A673 (cell line): ENCODE data around the gene ACSS1.

Experiments
- EZH2 ChIP-seq: fragments of 200-600 bp; sonication (generic); IDR thresholded peaks from 2 replicates; pipeline ENCODE4 v1.6.1; 2017; ENCODE audit warnings: borderline replicate concordance, low read depth, mild to moderate bottlenecking, mixed read lengths, antibody characterized with exemption, low read length; ENCODE audit not compliant: poor library complexity, severe bottlenecking
- TF ChIP-seq, protein P1 (sequence below): fragments of 300-800, 200-600 bp; sonication (generic); conservative IDR thresholded peaks from 2 replicates; pipeline ENCODE4 v1.5.1; 2017; ENCODE audit warnings: low read depth, mild to moderate bottlenecking, antibody characterized with exemption, low read length, moderate library complexity, mixed read lengths

- TF ChIP-seq, protein P1, sequence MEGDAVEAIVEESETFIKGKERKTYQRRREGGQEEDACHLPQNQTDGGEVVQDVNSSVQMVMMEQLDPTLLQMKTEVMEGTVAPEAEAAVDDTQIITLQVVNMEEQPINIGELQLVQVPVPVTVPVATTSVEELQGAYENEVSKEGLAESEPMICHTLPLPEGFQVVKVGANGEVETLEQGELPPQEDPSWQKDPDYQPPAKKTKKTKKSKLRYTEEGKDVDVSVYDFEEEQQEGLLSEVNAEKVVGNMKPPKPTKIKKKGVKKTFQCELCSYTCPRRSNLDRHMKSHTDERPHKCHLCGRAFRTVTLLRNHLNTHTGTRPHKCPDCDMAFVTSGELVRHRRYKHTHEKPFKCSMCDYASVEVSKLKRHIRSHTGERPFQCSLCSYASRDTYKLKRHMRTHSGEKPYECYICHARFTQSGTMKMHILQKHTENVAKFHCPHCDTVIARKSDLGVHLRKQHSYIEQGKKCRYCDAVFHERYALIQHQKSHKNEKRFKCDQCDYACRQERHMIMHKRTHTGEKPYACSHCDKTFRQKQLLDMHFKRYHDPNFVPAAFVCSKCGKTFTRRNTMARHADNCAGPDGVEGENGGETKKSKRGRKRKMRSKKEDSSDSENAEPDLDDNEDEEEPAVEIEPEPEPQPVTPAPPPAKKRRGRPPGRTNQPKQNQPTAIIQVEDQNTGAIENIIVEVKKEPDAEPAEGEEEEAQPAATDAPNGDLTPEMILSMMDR, result no peak
- TF ChIP-seq EZH2, result no peak
These were observed 96.4 kb downstream of the ACSS1 start for GRCh38 chr20:24961384-24962181.
